SH-SY5Y (cell line): ENCODE measurements around the gene GALNTL6.

ENCODE experiments used
- GATA2 ChIP-seq: IDR thresholded peaks from 2 replicates; pipeline ENCODE4 v1.6.1; 2011; ENCODE audit warnings: mild to moderate bottlenecking, low read depth, low read length
- GATA3 ChIP-seq: IDR thresholded peaks from 2 replicates; pipeline ENCODE4 v1.6.1; 2011; ENCODE audit warnings: low read depth, mild to moderate bottlenecking, low read length, moderate library complexity

- TF ChIP-seq GATA2 (no peak), GATA3 (no peak)
Measured at GRCh38 chr4:172709376-172709775, 896.2 kb downstream of the GALNTL6 start.
